Hematopoietic multipotent progenitor cell treated with erythropoietin and hydrocortisone succinate and interleukin-3 and kit ligand, for 6 days (in vitro differentiated cells): ENCODE results near the gene NEDD4.
"Not testable (repeated sequence)": the region's sequence is repeated elsewhere in the genome, so short reads cannot be mapped to it uniquely, and the experiment has no call there.

Experiments used
- DNase-seq: peaks from one replicate; pipeline ENCODE4 v3.0.0-alpha.2; 2015

NEDD4 gene

DNA sequence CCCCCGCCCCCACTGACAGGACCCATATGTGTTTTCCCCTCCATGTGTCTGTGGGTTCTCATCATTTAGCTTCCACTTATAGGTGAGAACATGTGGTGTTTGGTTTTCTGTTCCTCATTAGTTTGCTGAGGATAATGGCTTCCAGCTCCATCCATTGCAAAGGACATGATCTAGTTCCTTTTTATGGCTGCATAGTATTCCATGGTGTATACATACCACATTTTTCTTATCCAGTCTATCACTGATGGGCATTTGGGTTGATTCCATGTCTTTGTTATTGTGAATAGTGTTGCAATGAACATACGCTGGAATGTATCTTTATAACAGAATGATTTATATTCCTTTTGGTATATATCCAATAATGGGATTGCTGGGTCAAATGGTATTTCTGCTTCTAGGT, 171.7 kb downstream of the NEDD4 start:
- not testable (repeated sequence) for DNase-seq

DNA sequence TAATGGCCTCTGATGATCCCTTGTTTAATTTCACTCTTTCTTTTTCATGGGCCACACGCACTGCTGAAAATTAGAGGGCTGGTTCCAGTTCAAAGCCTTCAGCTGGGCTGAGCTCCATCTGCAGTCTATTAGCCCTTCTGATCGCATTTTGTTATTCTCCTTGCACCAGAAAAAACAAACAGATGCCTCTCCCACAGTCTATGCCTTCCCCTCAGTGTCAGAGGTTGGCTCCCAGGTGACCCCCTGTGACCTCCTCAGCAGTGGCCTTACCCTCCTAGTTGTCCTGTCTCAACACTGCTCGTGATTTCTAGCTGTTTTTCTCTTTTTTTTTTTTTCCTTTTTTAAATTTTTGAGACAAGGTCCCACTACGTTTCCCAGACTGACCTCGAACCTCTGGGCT, 173.4 kb downstream of the NEDD4 start:
- no peak for DNase-seq

DNA sequence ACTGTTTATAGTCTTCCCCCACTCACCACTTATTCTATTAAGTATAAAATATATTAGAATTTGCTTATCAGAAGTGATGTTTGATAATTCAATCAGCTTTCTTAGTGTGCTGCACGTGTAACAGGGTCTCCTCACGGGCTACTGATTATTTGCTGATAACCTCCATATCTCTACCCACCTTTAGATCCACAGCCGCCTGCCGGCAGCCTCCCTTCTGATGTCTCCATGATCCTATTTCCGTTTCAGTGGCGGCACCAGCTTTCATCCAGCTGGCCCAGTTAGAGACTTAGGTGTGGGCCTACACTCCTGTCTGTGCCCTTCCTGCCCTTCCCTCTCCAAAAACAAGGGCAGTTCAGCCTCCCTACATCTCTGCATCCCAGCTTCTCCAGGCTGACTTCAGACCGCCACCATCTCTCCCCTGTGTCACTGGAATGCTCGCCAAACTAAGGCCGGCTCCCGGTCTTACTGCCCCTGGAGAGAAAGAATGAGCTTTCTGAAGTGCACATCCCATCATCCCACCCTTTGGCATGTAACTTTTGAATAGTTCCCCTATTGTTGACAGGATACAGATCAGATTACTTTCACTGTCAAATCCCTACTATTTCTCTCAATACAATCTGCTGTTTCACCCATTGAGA, 173.9 kb downstream of the NEDD4 start:
- DNase-seq = no peak

DNA sequence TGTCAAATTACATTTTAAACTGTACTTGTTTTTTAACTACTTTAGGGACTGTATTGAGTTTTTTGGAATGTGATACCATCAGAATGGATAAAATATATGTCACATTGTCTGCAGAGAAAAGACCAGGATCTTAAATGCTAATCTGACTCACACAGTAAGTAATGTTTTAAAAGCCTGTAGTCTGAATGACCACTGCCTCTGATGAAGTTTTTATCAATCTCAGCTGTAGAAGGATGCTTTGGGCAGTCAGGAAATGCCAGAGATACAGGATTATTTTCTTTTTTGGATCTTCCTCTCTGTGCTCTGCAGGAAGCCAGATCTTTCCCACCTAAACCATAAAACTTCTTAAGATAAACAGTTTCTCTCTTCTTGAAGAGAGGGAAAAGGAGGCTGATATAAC, 177.4 kb downstream of the NEDD4 start:
- DNase-seq = no peak

DNA sequence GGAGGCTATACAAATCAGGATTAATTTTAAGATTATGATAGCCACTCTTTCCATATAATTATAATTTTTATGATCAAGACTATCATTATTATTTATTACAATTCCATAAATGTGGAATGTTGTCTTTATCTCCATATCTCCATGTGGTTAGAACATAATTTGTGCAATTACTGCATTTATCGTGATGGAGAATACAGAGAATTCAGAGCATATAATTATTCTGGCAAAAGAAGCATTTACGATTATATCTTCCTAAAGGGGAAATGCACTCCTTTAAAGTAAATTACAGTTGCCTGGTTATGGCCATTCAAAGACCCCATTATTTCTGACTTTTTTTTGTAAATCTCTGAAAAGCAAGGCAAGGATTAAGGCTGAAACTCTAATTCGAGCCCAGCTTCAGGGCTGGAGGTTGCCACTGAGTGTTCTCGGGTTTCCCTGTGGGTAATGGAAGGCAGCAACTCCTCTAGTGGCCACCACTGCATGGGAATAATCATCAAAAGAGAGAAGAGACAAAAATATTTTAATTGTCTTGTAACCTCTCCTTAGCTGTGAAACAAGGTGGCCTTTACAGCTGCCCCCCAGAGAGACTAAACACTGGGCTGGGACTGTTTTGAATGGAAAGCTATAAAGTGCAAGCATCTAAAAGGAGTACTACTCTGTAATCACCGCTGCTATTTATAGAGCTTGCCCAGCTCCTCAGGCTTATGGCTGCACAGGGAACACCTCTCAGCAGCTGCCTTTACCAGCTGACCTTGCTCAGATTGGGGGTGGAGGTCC, 190.6 kb downstream of the NEDD4 start:
- no peak for DNase-seq

DNA sequence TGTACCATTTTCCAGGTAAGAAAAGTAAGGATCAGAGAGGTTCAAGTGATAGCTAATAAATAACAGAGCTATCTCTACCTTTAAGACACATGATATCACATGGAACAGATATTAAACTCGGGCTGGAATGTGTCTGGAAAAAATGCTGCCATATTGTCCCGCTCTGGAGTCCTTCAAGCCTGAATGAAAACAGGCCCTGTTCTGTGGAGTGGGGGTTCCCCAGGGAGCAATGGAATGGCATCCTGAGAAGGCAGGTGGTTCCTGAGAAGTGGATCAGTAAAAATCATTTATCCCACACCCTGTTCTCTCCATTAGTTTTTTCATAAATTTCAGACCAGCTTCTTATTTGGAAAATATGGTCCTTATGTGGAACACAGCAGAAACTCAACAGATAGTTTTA, 193.2 kb downstream of the NEDD4 start:
- no peak for DNase-seq

DNA sequence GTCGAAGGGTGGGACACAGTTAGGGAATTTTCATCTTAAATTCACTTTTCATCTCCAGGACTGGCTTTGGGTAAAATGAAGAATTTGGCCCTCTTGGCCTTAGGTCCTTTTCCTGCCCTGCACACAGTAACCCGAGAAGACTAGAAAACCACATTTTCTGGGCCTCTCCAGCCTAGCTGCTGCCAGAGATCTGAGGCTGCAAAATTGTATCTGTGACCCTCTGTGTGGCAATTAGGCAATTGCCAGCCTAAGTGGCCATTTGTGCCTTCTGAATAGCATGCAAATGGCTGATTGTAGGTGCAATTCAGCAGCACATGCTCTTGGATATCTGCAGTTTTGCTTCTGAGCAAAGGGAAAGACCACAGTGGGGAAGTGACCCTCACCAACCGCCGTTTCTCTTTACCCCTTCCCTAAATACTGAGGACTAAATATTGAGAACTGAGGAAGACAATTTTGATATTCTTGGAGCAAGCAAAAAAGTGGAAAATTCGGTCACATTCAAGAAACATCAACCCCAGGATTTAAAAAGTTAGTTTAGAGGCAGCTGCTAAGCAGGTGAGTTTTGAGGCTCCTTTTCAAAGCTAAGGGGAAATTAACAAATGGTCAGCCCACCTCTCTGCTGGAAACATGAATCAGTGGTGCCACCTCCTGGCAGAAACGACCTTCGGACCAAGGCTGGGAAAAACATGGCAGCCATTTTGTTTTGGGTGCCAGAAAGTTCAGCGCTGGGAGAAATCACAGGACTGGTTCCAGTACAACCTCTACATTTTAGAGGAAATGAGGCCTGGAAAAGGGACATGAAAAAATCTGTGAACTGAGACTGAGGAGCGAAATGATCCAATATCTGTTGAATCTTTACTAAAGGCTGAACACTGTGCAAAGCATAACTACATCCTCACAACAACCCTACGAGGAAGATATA, 193.9 kb downstream of the NEDD4 start:
- peak; percentile 65 for DNase-seq

DNA sequence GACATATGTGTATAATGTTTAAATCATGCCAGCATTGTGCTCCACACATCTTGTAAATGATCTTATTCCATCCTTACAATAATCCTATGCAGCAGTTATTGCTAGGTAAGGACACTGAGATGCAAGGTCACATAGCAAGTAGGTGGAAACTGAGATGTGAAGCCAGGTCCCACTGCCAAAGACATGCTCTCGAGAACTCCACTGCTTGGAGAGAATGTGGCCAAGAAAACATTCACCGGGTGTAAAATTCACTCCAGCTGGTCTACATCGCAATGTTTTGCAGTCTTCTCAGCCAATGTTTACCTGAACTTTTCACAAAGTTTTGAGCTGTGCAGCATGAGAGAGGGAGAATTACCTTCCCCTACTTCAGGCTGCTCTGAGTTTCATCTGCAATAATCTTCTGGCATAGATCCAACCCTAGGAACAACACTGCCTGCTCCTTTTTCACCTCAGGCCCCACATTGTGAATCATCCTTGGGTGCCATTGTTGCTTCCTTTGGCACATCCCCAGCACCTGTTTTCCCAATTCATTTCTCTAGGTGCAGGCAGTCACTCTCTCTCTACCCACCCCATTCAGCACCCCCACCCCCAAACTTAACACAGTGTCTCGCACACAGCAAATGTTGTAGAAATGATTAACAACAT, 197.0 kb downstream of the NEDD4 start:
- DNase-seq = peak; percentile 7

DNA sequence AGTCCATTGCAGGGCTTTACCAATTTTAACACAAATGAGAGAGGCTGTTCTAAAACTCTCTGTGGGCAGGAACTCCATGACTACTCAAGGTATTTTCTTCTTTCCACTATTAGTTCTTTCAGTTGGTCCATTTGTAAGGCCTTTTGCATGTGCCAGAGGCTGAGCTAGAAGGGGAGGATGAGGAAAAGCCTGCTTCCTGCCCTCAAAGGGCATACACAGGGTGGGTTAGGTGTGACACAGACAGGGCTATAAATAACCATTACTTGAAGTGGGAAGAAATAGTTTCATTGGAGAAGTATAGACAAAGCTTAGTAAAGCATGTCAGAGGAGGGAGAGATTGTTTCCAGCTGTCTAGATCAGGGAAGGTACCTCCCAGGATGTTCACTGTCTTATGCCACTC, 198.4 kb downstream of the NEDD4 start:
- no peak for DNase-seq

DNA sequence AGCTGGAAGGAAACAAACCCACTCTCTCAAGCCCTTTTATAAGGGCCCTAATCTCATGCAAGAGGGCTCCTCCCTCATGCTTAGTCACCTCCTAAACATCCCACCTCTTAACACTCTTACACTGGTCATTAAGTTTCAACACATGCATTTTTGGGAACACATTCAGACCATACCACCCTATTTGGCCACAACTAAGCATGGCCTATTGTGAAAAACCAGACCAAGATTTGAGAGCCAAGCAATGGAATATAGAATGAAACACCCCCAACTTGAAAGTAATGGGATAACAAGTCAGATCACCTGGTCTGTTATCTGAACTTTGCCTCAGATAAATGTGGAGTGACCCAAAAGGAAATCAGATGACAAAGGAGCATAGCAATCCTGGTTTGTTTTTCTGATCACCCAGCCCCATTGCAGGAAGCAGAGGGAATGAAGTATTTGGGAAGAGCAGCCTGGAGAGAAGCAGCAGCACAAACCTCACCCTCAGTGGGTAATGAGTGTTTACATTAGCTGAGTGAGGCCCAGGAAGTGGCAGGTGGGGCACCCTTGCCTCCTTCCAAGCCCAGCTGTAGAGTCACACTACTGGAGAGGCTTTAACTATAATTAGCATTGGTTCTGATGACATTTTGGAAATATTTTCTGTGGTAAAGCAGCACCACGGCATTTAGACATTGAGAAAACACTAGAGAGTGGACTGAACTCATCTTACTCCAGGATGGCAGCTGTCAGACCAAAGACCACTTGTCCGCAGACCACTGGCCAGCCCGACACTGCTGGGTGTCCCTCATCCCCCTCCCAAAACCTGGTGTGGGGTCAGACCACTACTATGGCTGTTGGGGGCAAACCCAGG, 201.6 kb downstream of the NEDD4 start:
- DNase-seq = no peak

DNA sequence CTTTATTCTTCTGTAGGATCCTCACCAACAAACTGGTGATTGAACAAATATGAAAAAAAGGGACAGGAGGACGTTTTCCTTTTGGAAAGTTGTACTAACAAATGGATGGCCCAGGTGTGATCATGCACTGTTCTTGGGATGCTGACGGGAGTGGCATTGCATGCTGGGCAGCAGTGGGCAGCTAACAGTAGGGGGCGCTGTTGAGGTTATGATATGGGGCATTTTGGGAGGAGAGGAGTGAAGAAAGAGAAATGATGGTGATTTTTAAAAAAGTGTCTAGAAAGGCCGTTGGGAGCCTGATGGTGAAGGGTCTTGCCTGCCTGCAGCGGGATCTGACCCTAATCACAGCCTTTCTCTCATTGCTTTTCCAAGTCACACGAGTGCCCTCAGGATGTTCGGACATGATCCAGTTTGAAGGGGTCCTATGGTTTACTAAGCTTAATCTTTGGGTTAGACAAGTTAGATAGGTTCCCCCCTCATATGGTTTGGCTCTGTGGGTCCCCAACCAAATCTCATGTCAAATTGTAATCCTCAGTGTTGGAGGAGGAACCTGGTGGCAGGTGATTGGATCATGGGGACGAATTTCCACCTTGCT, 204.2 kb downstream of the NEDD4 start:
- peak; percentile 70 for DNase-seq

DNA sequence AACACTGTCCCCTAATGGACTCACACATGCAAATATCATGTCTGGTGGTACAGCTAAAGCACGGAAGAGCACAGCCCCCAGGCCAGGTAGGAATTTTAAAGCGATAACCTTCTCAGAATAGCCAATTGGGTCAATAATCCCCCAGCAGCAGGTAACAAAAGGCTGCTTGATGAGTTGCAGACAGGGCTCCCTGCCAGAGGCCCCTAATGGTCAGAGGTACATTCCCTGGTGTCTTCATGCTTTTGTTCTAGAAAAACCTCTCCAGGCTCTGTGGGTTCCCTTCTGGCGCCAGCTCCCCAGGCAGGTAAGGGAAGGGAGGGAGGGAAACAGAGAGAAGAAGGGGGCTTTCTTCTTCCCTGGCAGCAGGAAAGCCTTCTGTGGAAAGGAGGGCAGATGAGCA, 207.1 kb downstream of the NEDD4 start:
- DNase-seq = no peak

DNA sequence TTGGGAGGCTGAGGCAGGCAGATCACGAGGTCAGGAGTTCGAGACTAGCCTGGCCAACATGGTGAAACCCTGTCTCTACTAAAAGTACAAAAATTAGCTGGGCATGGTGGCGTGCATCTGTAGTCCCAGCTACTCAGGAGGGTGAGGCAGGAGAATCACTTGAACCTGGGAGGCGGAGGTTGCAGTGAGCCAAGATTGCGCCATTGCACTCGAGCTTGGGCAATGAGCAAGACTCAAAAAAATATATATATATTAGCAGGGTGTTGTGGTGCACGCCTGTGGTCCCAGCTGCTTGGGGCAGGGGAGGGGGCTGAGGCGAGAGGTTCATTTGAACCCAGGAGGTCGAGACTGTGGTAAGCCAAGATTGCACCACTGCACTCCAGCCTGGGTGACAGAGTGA, 207.8 kb downstream of the NEDD4 start:
- not testable (repeated sequence) for DNase-seq

DNA sequence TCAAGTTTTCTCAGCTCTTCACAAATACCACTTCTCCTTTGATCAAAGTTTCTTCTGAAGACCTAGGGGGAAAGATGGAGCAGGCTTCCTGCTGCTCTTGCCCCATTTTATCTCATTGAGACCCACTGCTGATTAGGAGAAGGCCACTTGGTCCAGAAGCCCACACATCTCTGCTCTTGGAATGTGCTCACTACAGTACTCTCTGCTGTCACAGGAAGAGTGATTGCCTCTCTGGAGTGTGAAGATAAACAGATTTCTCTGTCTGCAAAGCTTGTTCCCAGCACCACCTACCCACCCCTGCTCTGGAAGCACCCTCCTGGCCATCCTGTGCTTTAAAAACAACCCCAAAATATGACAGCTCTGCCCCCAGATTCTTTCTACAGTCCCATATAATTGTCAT, 209.1 kb downstream of the NEDD4 start:
- no peak for DNase-seq

DNA sequence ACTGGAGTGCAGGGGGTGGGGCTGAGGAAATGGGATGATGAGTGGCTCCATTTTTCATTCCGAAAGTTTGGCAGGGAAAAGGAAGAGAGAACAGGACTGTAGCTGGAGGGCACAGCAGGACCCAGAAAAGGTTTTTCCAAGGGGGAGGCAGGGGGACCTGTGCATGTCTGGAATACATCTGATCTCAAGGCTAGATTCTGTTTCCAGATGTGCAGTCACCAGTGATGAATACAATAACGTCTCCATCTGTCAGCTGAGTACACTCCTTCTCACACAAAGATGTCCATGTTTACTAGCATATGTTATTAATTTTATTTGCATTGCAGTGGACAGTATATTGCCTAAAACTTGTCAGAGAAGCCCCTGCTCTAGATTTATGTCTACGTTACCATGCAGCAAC, 210.5 kb downstream of the NEDD4 start:
- DNase-seq = no peak

DNA sequence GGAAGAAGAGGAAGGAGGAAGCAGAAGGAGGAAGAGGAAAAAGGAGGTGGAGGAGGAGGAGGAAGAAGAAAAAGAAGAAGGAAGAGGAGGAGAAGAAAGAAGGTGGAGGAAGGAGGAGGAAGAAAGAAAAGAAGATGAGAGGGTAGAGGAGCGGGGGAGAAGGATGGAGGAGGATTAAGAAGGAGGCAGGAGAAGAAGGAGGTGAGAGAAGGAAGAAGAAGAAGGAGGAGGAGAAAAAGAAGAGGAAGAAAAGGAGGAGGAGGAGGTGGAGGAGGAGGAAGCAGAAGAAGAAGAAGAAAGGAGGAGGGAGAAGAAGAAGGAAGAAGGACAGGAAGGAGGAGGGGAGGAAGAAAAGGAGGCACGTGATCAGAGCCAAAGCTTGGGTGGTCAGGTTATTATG, 213.1 kb downstream of the NEDD4 start:
- no peak for DNase-seq

DNA sequence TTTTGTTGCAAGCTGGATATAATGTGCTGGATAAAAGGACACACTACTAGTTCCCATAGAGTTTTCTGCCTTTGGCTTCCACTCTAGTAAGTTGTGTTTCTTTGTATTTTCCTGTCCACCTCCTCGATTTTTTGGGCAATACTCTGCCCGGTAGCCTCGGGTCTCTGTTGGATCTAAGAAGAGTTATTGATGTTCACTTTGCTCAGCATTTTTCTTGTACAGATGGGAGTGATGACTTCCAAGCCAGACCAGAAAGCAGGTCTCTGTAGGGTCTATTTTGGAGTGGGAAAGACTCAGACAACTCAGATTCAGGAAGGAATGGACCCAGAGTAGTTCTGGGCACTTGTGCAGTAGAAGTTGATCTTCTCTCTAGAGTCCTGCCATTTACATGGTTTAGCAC, 214.5 kb downstream of the NEDD4 start:
- DNase-seq = no peak
